HEK293 (cell line): ENCODE data around the gene IFRD2.

Experiments used
- CTCF ChIA-PET: fragments of 350-600 bp; formaldehyde crosslinking; extraction: SDS; loops from one replicate; lab custom pipeline; 2021; ENCODE audit warnings: antibody characterized with exemption; lab: Yijun Ruan, JAX
- POLR2A ChIA-PET: fragments of 300-600 bp; formaldehyde crosslinking; extraction: SDS; loops from one replicate; lab custom pipeline; 2020; ENCODE audit warnings: antibody characterized with exemption, inconsistent platforms; lab: Yijun Ruan, JAX
- H3K27ac ChIP-seq: fragments of 200-500 bp; sonication (Bioruptor generic); 2 replicates; pipeline ENCODE4 v1.5.1; 2014; ENCODE audit warnings: low read depth, low read length, control low read depth, inconsistent platforms; ENCODE audit errors: extremely low read depth
- H3K36me3 ChIP-seq, 2 experiments: fragments of 200-500 bp in 1 of 2; sonication (Bioruptor generic) in 1 of 2; 1 replicate in 1 of 2; 2 replicates in 1 of 2; pipeline ENCODE4 v1.5.1; 2014 to 2017; ENCODE audit warnings: inconsistent platforms in 2 of 2, low read length in 2 of 2; ENCODE audit not compliant: control insufficient read depth in 2 of 2, insufficient read depth in 1 of 2
- H3K4me1 ChIP-seq: fragments of 200-500 bp; sonication (Bioruptor generic); 2 replicates; pipeline ENCODE4 v1.5.1; 2014; ENCODE audit warnings: mild to moderate bottlenecking, low read length, inconsistent platforms; ENCODE audit not compliant: control insufficient read depth, insufficient read depth
- H3K4me3 ChIP-seq: 2 replicates; pipeline ENCODE4 v1.5.1; 2011; ENCODE audit warnings: low read depth, mild to moderate bottlenecking, control low read depth, low read length, moderate library complexity
- H3K9me3 ChIP-seq: fragments of 200-500 bp; sonication (Bioruptor generic); 2 replicates; pipeline ENCODE4 v1.5.1; 2014; ENCODE audit warnings: low read depth, low read length, inconsistent platforms; ENCODE audit not compliant: control insufficient read depth, insufficient read depth
- GFI1B ChIP-seq: fragments of 450-650 bp; formaldehyde crosslinking; IDR thresholded peaks from 2 replicates; pipeline ENCODE4 v1.5.1; 2016; ENCODE audit warnings: missing biosample characterization, missing genetic modification characterization
- KLF16 ChIP-seq: fragments of 450-650 bp; formaldehyde crosslinking; IDR thresholded peaks from 2 replicates; pipeline ENCODE4 v1.5.1; 2017; ENCODE audit warnings: missing biosample characterization, missing genetic modification characterization
- OVOL3 ChIP-seq: fragments of 450-650 bp; formaldehyde crosslinking; IDR thresholded peaks from 2 replicates; pipeline ENCODE4 v1.5.1; 2016; ENCODE audit warnings: missing biosample characterization, missing genetic modification characterization
- PRDM1 ChIP-seq: fragments of 450-650 bp; formaldehyde crosslinking; IDR thresholded peaks from 2 replicates; pipeline ENCODE4; 2016; ENCODE audit warnings: missing biosample characterization, missing genetic modification characterization
- SCRT2 ChIP-seq: fragments of 450-650 bp; formaldehyde crosslinking; IDR thresholded peaks from 2 replicates; pipeline ENCODE4 v1.5.1; 2016; ENCODE audit warnings: missing biosample characterization, missing genetic modification characterization
- YY1 ChIP-seq: fragments of 450-650 bp; formaldehyde crosslinking; IDR thresholded peaks from 2 replicates; pipeline ENCODE4 v1.5.1; 2018; ENCODE audit warnings: missing biosample characterization, missing genetic modification characterization
- ZBTB7A ChIP-seq: fragments of 450-650 bp; formaldehyde crosslinking; IDR thresholded peaks from 2 replicates; pipeline ENCODE4 v1.5.1; 2016; ENCODE audit warnings: low read depth, missing biosample characterization, missing genetic modification characterization
- ZIC2 ChIP-seq: fragments of 450-650 bp; formaldehyde crosslinking; IDR thresholded peaks from 2 replicates; pipeline ENCODE4 v1.5.1; 2016; ENCODE audit warnings: missing biosample characterization, missing genetic modification characterization
- ZNF146 ChIP-seq: fragments of 450-650 bp; formaldehyde crosslinking; IDR thresholded peaks from 2 replicates; pipeline ENCODE4 v1.5.1; 2016; ENCODE audit warnings: missing biosample characterization, missing genetic modification characterization
- ZNF274 ChIP-seq, 2 experiments: fragments of 200-500 bp in 1 of 2; fragments of 450-650 bp in 1 of 2; sonication (Bioruptor generic) in 1 of 2; formaldehyde crosslinking in 1 of 2; IDR thresholded peaks; 2 replicates each; pipeline versions ENCODE4 v1.5.1 to v1.6.1; 2014 to 2016; ENCODE audit warnings: borderline replicate concordance in 1 of 2, inconsistent platforms in 1 of 2, low read length in 1 of 2, missing biosample characterization in 1 of 2, missing genetic modification characterization in 1 of 2
- ZNF354C ChIP-seq: fragments of 450-650 bp; formaldehyde crosslinking; IDR thresholded peaks from 2 replicates; pipeline ENCODE4 v1.5.1; 2016; ENCODE audit warnings: missing biosample characterization, missing genetic modification characterization, low read depth, borderline replicate concordance
- ZNF394 ChIP-seq: fragments of 450-650 bp; formaldehyde crosslinking; IDR thresholded peaks from 2 replicates; pipeline ENCODE4 v1.5.1; 2016; ENCODE audit warnings: missing biosample characterization, missing genetic modification characterization, mild to moderate bottlenecking, moderate library complexity, borderline replicate concordance
- ZNF416 ChIP-seq: fragments of 450-650 bp; formaldehyde crosslinking; IDR thresholded peaks from 2 replicates; pipeline ENCODE4 v1.5.1; 2016; ENCODE audit warnings: missing biosample characterization, missing genetic modification characterization
- ZNF501 ChIP-seq: fragments of 450-650 bp; formaldehyde crosslinking; IDR thresholded peaks from 2 replicates; pipeline ENCODE4 v1.5.1; 2016; ENCODE audit warnings: missing biosample characterization, missing genetic modification characterization
- ZNF549 ChIP-seq: fragments of 450-650 bp; IDR thresholded peaks from 2 replicates; pipeline ENCODE4 v1.5.1; 2018; ENCODE audit warnings: missing biosample characterization, missing genetic modification characterization, mild to moderate bottlenecking, inconsistent platforms, moderate library complexity
- ZNF558 ChIP-seq: fragments of 450-650 bp; formaldehyde crosslinking; IDR thresholded peaks from 2 replicates; pipeline ENCODE4 v1.5.1; 2016; ENCODE audit warnings: missing biosample characterization, missing genetic modification characterization
- ZNF561 ChIP-seq: fragments of 450-650 bp; IDR thresholded peaks from 2 replicates; pipeline ENCODE4 v1.5.1; 2018; ENCODE audit warnings: missing biosample characterization, missing genetic modification characterization, borderline replicate concordance
- ZNF585B ChIP-seq: fragments of 450-650 bp; formaldehyde crosslinking; IDR thresholded peaks from 2 replicates; pipeline ENCODE4 v1.5.1; 2016; ENCODE audit warnings: missing biosample characterization, missing genetic modification characterization
- ZNF626 ChIP-seq: fragments of 450-650 bp; sonication (Bioruptor Pico); formaldehyde crosslinking; IDR thresholded peaks from 2 replicates; pipeline ENCODE4 v1.5.1; 2018; ENCODE audit warnings: missing biosample characterization, missing genetic modification characterization, inconsistent platforms
- ZNF670 ChIP-seq: fragments of 450-650 bp; formaldehyde crosslinking; IDR thresholded peaks from 2 replicates; pipeline ENCODE4 v1.5.1; 2016; ENCODE audit warnings: missing biosample characterization, missing genetic modification characterization, low read depth
- ZNF837 ChIP-seq: fragments of 450-650 bp; formaldehyde crosslinking; IDR thresholded peaks from 2 replicates; pipeline ENCODE4 v1.5.1; 2016; ENCODE audit warnings: missing biosample characterization, missing genetic modification characterization
- ZNF843 ChIP-seq: fragments of 450-650 bp; formaldehyde crosslinking; IDR thresholded peaks from 2 replicates; pipeline ENCODE4 v1.5.1; 2016; ENCODE audit warnings: missing biosample characterization, missing genetic modification characterization
- TF ChIP-seq, protein P1 (sequence below): fragments of 450-650 bp; formaldehyde crosslinking; IDR thresholded peaks from 2 replicates; pipeline ENCODE4 v1.5.1; 2016; ENCODE audit warnings: missing biosample characterization, missing genetic modification characterization
- TF ChIP-seq, protein P2 (sequence below): fragments of 450-650 bp; formaldehyde crosslinking; IDR thresholded peaks from 2 replicates; pipeline ENCODE4 v1.5.1; 2016; ENCODE audit warnings: missing biosample characterization, missing genetic modification characterization
- TF ChIP-seq, protein P3 (sequence below): fragments of 450-650 bp; formaldehyde crosslinking; IDR thresholded peaks from 2 replicates; pipeline ENCODE4 v1.5.1; 2016; ENCODE audit warnings: missing biosample characterization, missing genetic modification characterization, borderline replicate concordance

Gene IFRD2

DNA sequence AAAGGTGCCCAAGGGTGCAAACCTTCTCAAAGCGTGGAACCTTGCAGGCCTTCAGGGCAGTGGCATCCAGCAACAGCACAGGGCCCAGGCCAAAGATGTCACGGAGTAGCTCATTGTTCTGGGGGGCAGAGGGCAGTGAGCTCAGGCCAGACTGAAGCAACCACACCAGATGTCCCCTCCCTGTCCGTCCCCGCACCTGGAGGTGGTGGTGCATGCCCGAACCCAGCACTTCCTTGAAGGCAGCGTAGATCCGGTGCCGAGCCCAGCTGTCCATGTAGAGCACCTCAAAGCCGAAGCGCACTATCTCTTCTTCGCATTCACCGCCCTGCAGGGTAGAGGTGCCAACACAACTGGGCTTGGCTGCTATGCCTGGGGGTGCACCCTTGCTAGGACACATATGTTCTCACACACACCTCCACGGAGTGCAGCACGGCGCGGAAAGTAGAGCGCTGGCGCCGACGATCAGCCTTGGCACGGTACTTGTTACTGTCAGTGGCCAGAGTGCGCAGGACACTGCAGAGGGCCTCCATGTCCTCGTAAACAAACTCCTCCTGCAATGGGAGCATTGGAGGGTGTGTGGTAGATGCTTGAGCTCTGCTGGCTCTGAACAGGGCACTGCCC lies 3.7 kb downstream of the IFRD2 start:
- no peaks in the 10 kb centered on the region for H3K9me3 ChIP-seq
- ChIA-PET CTCF (interaction anchor here (0.8 to 1.3 kb wide), 4 partner anchors 14 to 36 kb away, joined by 3 to 4 read pairs (median 4); no protein-coding TSS in a partner anchor), POLR2A (interaction anchor here (0.6 kb wide), 1 partner anchor 49 kb away, joined by 3 read pairs; no protein-coding TSS in a partner anchor)
- H3K36me3 ChIP-seq = peaks cover 0 to 46% of the 10 kb centered on the region in 2 experiments; a peak in 1 of 3 replicates
- H3K4me3 ChIP-seq = no peak overlapping the region
- TF ChIP-seq KLF16 (no peak), SCRT2 (tag by site-specific recombination) (no peak), ZNF354C (no peak), ZNF843 (tag by site-specific recombination) (no peak), ZIC2 (tag by site-specific recombination) (no peak), ZNF585B (tag by site-specific recombination) (no peak), OVOL3 (tag by site-specific recombination) (no peak)
- H3K4me1 ChIP-seq = no peaks in the 10 kb centered on the region
- no peak overlapping the region for H3K27ac ChIP-seq

DNA sequence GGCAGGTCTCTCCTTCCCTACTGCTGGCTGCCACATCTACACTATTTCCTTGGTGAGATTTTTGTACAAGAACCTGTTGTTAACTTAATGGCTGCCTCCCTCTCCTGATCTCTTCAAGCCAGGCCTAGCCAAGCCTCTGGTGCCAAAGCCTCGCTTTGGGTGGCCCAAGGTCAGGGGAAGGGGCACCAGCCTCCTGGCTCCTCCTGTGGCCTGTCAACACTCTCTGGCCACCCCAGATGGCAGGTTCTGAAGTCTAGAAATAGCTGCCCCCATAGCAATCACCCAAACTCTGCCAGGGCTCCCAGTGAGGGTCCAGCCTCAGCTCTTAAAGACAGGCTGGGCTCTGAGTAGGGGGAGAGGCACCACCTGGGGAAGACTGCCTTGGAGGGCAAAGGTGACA lies 5.0 kb downstream of the IFRD2 start:
- no peak overlapping the region for H3K4me3 ChIP-seq
- H3K27ac ChIP-seq = no peak overlapping the region
- no peaks in the 10 kb centered on the region for H3K9me3 ChIP-seq
- ChIA-PET POLR2A (no interaction called here), CTCF (interaction anchor here (1.2 kb wide), 1 partner anchor 12 kb away, joined by 3 read pairs; no protein-coding TSS in a partner anchor)
- no peaks in the 10 kb centered on the region for H3K4me1 ChIP-seq
- peaks cover 0 to 46% of the 10 kb centered on the region in 2 experiments; a peak in 1 of 3 replicates for H3K36me3 ChIP-seq
- TF ChIP-seq ZNF416 (tag by site-specific recombination) = no peak
- no peak for TF ChIP-seq YY1 (tag by site-specific recombination)
- no peak for TF ChIP-seq ZNF837
- TF ChIP-seq, protein P1, sequence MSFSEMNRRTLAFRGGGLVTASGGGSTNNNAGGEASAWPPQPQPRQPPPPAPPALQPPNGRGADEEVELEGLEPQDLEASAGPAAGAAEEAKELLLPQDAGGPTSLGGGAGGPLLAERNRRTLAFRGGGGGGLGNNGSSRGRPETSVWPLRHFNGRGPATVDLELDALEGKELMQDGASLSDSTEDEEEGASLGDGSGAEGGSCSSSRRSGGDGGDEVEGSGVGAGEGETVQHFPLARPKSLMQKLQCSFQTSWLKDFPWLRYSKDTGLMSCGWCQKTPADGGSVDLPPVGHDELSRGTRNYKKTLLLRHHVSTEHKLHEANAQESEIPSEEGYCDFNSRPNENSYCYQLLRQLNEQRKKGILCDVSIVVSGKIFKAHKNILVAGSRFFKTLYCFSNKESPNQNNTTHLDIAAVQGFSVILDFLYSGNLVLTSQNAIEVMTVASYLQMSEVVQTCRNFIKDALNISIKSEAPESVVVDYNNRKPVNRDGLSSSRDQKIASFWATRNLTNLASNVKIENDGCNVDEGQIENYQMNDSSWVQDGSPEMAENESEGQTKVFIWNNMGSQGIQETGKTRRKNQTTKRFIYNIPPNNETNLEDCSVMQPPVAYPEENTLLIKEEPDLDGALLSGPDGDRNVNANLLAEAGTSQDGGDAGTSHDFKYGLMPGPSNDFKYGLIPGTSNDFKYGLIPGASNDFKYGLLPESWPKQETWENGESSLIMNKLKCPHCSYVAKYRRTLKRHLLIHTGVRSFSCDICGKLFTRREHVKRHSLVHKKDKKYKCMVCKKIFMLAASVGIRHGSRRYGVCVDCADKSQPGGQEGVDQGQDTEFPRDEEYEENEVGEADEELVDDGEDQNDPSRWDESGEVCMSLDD = no peak
- TF ChIP-seq ZNF626 (tag by site-specific recombination) = no peak
- no peak for TF ChIP-seq ZNF549 (tag by site-specific recombination)
- TF ChIP-seq ZNF670 (tag by site-specific recombination) = no peak
- no peak for TF ChIP-seq ZIC2 (tag by site-specific recombination)
- no peak for TF ChIP-seq PRDM1 (tag by site-specific recombination)
- TF ChIP-seq, protein P2, sequence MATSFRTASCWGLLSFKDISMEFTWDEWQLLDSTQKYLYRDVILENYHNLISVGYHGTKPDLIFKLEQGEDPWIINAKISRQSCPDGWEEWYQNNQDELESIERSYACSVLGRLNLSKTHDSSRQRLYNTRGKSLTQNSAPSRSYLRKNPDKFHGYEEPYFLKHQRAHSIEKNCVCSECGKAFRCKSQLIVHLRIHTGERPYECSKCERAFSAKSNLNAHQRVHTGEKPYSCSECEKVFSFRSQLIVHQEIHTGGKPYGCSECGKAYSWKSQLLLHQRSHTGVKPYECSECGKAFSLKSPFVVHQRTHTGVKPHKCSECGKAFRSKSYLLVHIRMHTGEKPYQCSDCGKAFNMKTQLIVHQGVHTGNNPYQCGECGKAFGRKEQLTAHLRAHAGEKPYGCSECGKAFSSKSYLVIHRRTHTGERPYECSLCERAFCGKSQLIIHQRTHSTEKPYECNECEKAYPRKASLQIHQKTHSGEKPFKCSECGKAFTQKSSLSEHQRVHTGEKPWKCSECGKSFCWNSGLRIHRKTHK (tag by site-specific recombination) = no peak
- no peak for TF ChIP-seq ZBTB7A (tag by site-specific recombination)
- TF ChIP-seq, protein P3, sequence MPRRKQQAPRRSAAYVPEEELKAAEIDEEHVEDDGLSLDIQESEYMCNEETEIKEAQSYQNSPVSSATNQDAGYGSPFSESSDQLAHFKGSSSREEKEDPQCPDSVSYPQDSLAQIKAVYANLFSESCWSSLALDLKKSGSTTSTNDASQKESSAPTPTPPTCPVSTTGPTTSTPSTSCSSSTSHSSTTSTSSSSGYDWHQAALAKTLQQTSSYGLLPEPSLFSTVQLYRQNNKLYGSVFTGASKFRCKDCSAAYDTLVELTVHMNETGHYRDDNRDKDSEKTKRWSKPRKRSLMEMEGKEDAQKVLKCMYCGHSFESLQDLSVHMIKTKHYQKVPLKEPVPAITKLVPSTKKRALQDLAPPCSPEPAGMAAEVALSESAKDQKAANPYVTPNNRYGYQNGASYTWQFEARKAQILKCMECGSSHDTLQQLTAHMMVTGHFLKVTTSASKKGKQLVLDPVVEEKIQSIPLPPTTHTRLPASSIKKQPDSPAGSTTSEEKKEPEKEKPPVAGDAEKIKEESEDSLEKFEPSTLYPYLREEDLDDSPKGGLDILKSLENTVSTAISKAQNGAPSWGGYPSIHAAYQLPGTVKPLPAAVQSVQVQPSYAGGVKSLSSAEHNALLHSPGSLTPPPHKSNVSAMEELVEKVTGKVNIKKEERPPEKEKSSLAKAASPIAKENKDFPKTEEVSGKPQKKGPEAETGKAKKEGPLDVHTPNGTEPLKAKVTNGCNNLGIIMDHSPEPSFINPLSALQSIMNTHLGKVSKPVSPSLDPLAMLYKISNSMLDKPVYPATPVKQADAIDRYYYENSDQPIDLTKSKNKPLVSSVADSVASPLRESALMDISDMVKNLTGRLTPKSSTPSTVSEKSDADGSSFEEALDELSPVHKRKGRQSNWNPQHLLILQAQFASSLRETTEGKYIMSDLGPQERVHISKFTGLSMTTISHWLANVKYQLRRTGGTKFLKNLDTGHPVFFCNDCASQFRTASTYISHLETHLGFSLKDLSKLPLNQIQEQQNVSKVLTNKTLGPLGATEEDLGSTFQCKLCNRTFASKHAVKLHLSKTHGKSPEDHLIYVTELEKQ (tag by site-specific recombination) = no peak
- no peak for TF ChIP-seq GFI1B (tag by site-specific recombination)
- TF ChIP-seq ZNF274 (IDR thresholded peaks at IDR 0.05; ENCODE audit: low read length) = no peak
- no peak for TF ChIP-seq ZNF274 (tag by site-specific recombination; IDR thresholded peaks at IDR 0.05; ENCODE audit: borderline replicate concordance)
- TF ChIP-seq ZNF146 (tag by site-specific recombination) = no peak
- no peak for TF ChIP-seq ZNF558
- no peak for TF ChIP-seq ZNF501 (tag by site-specific recombination)
- no peak for TF ChIP-seq ZNF561
- no peak for TF ChIP-seq ZNF394
